ENCODE results near the gene GPC2.
"Not testable (repeated sequence)": the region's sequence is repeated elsewhere in the genome, so short reads cannot be mapped to it uniquely, and the experiment has no call there.

The GPC2 gene

GRCh38 chr7:100204454-100204853, 27.3 kb upstream of the GPC2 start:
- no peak for DNase-seq (ENCODE audit: low read depth in 3 of 3)

GRCh38 chr7:100200693-100201092, 23.5 kb upstream of the GPC2 start:
- DNase-seq (ENCODE audit: low read depth in 3 of 3), result no peak

DNA sequence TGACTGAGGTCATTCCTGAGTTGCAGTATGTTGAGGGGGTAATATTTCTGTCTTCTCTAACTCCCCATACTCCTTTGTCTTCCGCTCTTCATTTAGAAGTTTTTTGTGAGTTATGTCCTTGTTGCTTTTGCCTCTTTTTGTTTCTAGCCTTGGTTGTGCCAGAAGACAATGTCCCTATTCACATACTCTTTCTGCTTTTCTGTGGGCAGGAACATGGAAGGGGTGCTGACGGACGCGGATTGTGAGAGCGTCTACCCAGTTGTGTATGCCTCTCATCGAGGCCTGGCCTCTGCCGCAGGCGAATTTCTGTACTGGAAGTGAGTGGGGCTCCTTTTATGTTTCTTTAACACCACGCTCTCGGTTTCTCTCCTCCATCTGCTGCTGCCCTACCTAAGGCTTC, 21.1 kb upstream of the GPC2 start:
- no peak for DNase-seq (ENCODE audit: low read depth in 3 of 3)

DNA sequence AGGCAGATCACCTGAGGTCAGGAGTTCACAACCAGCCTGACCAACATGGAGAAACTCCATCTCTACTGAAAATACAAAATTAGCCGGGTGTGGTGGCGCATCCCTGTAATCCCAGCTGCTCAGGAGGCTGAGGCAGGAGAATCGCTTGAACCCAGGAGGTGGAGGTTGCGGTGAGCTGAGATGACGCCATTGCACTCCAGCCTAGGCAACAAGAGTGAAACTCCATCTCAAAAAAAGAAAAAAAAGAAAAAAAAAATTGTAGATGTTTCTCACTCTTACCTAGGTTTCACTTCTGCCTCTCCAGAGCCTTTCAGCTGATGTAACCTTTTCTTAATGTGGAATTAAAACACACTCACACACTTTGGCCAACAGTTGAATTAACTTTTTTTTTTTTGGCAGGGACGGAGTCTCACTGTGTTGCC, 18.7 kb upstream of the GPC2 start:
- DNase-seq (ENCODE audit: low read depth in 3 of 3), result not testable (repeated sequence)

DNA sequence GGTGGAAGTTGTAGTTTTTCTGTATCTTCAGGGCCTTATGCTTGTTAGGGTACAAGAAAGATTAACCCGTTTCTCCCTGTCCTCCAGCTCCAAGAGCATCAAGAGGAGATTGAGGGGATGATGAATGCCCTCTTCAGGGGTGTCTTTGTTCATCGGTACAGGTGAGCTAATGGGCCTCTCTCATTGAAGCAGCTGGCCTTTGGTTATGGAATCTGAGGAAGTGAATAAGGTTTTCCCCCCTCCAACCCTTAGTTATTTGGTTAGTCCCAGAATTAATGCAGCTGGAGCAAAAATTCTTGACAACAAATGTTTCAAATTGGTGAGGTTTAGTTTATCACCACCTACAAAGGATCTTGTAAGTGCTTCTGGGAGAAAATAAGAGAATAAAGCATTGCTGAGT, 18.0 kb upstream of the GPC2 start:
- DNase-seq (ENCODE audit: low read depth in 3 of 3), result no peak

- DNase-seq (ENCODE audit: low read depth in 3 of 3), result no peak
Measured at GRCh38 chr7:100192969-100193368, 15.8 kb upstream of the GPC2 start.

DNA sequence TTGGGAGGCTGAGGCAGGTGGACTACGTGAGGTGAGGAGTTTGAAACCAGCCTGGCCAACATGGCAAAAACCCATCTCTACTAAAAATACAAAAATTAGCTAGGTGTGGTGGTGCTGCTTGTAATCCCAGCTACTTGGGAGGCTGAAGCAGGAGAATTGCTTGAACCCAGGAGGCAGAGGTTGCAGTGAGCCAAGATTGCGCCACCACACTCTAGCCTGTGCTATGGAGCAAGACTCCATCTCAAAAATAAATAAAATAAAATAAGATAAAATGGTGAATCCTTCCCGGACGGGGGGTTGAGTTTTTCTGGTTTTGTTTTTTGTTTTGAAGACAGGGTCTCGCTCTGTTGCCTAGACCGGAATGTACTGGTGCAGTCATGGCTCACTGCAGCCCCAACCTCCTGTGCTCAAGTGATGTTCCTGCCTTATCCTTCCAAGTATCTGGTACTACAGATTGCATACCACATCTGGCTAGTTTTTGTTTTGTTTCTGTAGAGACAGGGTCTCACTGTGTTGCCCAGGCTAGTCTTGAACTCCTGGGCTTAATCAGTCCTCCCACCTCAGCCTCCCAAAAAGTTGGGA, 15.2 kb upstream of the GPC2 start:
- DNase-seq (ENCODE audit: low read depth in 3 of 3), result not testable (repeated sequence)

DNA sequence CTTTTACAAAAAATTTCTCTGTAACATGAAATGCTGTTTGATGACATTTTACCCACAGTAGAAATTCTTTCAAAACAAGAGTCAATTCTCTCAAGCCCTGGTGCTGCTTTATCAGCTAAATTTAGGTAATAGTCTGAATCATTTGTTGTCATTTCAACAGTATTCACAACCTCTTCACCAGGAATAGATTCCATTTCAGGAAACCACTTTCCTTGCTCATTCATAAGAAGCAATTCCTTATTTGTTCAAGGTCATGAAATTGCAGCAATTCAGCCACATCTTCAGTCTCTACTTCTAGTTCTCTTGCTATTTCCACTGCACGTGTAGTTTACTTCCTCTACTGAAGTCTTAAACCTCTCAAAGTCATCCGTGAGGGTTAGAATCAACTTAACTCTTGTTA, 14.6 kb upstream of the GPC2 start:
- DNase-seq (ENCODE audit: low read depth in 3 of 3), result no peak

- DNase-seq (ENCODE audit: low read depth in 3 of 3), result no peak
Measured at GRCh38 chr7:100190048-100190711, 13.0 kb upstream of the GPC2 start.

DNA sequence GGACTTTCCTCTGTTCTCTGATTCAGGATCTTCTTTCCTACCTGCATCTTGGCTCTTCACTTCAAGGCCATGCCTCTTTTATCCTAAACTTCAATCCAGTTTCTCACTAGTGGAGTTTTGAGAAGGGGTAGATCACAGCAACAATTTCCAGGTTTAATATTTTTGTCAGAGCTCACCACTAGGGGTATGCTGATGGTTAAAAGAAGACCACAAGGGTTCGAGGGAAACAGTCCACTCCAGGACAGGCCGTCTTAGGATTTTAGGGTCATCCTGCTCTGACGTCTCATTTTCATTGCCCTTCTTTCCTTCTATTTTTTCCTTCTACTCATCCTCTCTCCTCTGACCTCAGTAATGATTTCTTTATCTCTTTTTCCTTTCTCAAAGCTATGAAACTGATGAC, 11.9 kb upstream of the GPC2 start:
- DNase-seq (ENCODE audit: low read depth in 3 of 3), result no peak

GRCh38 chr7:100185726-100186125, 8.5 kb upstream of the GPC2 start:
- no peak for DNase-seq (ENCODE audit: low read depth in 3 of 3)

- DNase-seq (ENCODE audit: low read depth in 3 of 3), result not testable (repeated sequence)
Measured at GRCh38 chr7:100183090-100183489, 5.9 kb upstream of the GPC2 start.

GRCh38 chr7:100182616-100183015, 5.4 kb upstream of the GPC2 start:
- DNase-seq (ENCODE audit: low read depth in 3 of 3), result not testable (repeated sequence)

DNA sequence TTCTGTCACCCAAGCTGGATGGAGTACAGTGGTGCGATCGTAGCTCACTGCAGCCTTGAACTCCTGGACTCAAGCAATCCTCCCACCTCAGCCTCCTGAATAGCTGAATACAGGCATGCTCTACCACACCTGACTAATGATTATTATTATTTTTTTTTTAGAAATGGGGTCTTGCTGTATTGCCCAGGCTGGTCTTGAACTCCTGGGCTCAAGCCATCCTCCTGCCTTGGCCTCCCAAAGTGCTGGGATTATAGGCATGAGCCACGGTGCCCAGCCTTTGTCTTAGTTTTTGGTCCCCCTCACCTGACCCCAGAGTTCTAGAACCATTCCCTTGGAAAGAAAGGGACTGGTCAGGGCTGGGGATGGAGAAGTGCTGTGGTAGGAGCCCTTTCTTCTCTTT, 2.9 kb upstream of the GPC2 start:
- DNase-seq (ENCODE audit: low read depth in 3 of 3), result not testable (repeated sequence)

- DNase-seq (ENCODE audit: low read depth in 3 of 3), result no peak
Measured at GRCh38 chr7:100176096-100177044, 811 bp downstream of the GPC2 start.

DNA sequence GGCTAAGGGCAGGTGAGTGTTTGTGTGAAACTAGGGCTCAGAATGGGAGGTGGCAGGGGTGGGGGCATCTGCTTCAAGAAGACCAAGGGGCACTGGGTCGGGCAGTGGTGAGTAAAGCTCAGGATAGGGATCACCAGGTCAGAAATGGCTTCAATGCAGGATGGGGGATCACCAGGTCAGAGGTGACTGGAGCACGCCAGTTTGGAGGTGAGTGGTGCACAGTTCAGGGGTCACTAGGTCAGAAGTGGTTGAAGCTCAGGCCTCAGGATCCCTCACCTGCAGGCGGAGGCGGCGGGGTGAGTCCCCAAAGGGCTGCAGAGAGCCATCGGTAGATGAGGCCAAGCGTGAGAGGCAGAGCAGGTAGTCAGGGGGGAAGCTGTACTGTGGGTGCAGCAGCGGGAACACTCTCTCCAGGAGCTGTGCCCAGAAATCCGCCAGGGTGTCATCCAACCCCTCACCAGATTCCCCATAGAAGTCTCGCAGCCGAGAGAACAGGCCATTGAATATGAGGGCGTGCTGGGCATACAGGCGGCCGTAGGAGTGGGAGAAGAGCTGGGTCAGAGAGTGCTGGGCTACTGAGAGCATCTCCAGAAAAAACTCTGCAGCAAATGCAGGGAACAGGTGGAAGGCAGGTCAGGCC, 1.8 kb downstream of the GPC2 start:
- DNase-seq (ENCODE audit: low read depth in 3 of 3), result no peak

GRCh38 chr7:100174582-100174981, 2.6 kb downstream of the GPC2 start:
- no peak for DNase-seq (ENCODE audit: low read depth in 3 of 3)

GRCh38 chr7:100173806-100174495, 3.2 kb downstream of the GPC2 start:
- no peak for DNase-seq (ENCODE audit: low read depth in 3 of 3)

DNA sequence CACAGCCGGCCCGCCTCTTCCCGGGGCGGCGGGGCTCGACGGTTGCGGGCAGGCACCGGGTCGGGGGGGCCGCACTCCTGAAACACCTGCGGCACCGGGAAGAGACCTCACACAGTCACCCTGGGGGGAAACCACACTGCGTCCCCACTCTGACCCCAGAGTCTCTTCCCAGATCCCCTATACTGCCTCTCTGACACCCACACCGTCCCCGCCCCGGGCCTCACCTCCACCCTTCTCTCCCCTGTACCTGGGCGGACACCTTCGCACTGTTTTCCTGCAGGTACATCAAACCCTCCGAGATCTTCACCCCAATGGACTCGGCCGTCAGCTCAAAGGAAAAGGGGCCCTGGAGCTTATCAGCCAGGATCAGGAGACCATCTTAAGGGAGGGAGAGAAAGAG, 5.3 kb downstream of the GPC2 start:
- DNase-seq (ENCODE audit: low read depth in 3 of 3), result no peak

GRCh38 chr7:100171087-100171681, 6.0 kb downstream of the GPC2 start:
- DNase-seq (ENCODE audit: low read depth in 3 of 3), result no peak
